SU-DHL-6 (cell line): ENCODE results near the gene NTSR2.

ENCODE experiments used
- H2AFZ ChIP-seq: fragments of 200-600 bp; sonication (generic); 2 replicates; pipeline ENCODE4 v1.6.1; 2014; ENCODE audit warnings: low read depth, mild to moderate bottlenecking, moderate library complexity, mixed read lengths, antibody characterized with exemption, low read length; ENCODE audit not compliant: severe bottlenecking
- H3F3A ChIP-seq: fragments of 200-600 bp; shearing (Covaris generic); 2 replicates; pipeline ENCODE4 v1.6.0; 2016; ENCODE audit warnings: antibody characterized with exemption, mild to moderate bottlenecking; ENCODE audit not compliant: insufficient read depth
- H3K27ac ChIP-seq: fragments of 200-600 bp; sonication (generic); 2 replicates; pipeline ENCODE4 v1.5.1; 2016; ENCODE audit warnings: low read depth, mild to moderate bottlenecking, low read length, moderate library complexity, mixed read lengths
- H3K27me3 ChIP-seq: fragments of 200-600 bp; sonication (generic), shearing (Covaris generic); 2 replicates; pipeline ENCODE4 v1.6.0; 2014; ENCODE audit warnings: mild to moderate bottlenecking, low read length
- H3K36me3 ChIP-seq: fragments of 200-600 bp; sonication (generic); 2 replicates; pipeline ENCODE4 v1.6.1; 2014; ENCODE audit warnings: mild to moderate bottlenecking, low read length, mixed read lengths
- H3K4me2 ChIP-seq: fragments of 300-600, 200-600 bp; shearing (Covaris generic), sonication (generic); 2 replicates; pipeline ENCODE4 v1.6.0; 2014; ENCODE audit warnings: low read length, low read depth, mild to moderate bottlenecking; ENCODE audit not compliant: poor library complexity, severe bottlenecking
- H3K4me3 ChIP-seq: fragments of 200-600 bp; sonication (generic); 2 replicates; pipeline ENCODE4 v1.5.1; 2014; ENCODE audit warnings: antibody characterized with exemption, low read length, mild to moderate bottlenecking, mixed read lengths; ENCODE audit not compliant: insufficient read depth, poor library complexity, severe bottlenecking
- H3K79me2 ChIP-seq: fragments of 200-600 bp; sonication (generic); 2 replicates; pipeline ENCODE4 v1.6.1; 2014; ENCODE audit warnings: mild to moderate bottlenecking, low read length, moderate library complexity; ENCODE audit not compliant: insufficient read depth
- H3K9ac ChIP-seq: fragments of 200-600 bp; sonication (generic); 2 replicates; pipeline ENCODE4 v1.7.0; 2014; ENCODE audit warnings: mild to moderate bottlenecking, low read length
- H3K9me2 ChIP-seq: fragments of 200-600 bp; sonication (generic); replicated peaks from 2 replicates; pipeline ENCODE4 v1.6.1; 2014; ENCODE audit warnings: low read length; ENCODE audit not compliant: insufficient read depth
- H3K9me3 ChIP-seq: fragments of 200-600 bp; sonication (generic); 2 replicates; pipeline ENCODE4 v1.6.1; 2014; ENCODE audit warnings: low read length, mixed read lengths; ENCODE audit not compliant: insufficient read depth
- H4K20me1 ChIP-seq: fragments of 200-600 bp; sonication (generic); 2 replicates; pipeline ENCODE4 v1.6.1; 2014; ENCODE audit warnings: low read depth, mild to moderate bottlenecking, antibody characterized with exemption, low read length, moderate library complexity, mixed read lengths
- EZH2phosphoT487 ChIP-seq: fragments of 200-600 bp; sonication (generic), shearing (Covaris generic); conservative IDR thresholded peaks from 2 replicates; pipeline ENCODE4 v1.6.1; 2018; ENCODE audit warnings: mild to moderate bottlenecking, antibody characterized with exemption, low read length, moderate library complexity, mixed read lengths
- TF ChIP-seq, protein P1 (sequence below): fragments of 200-600 bp; sonication (generic); IDR thresholded peaks from one replicate; pipeline ENCODE4 v1.5.1; 2017; ENCODE audit warnings: antibody characterized with exemption, mild to moderate bottlenecking, low read length, moderate library complexity; ENCODE audit not compliant: insufficient read depth, poor library complexity, severe bottlenecking

Gene NTSR2

DNA sequence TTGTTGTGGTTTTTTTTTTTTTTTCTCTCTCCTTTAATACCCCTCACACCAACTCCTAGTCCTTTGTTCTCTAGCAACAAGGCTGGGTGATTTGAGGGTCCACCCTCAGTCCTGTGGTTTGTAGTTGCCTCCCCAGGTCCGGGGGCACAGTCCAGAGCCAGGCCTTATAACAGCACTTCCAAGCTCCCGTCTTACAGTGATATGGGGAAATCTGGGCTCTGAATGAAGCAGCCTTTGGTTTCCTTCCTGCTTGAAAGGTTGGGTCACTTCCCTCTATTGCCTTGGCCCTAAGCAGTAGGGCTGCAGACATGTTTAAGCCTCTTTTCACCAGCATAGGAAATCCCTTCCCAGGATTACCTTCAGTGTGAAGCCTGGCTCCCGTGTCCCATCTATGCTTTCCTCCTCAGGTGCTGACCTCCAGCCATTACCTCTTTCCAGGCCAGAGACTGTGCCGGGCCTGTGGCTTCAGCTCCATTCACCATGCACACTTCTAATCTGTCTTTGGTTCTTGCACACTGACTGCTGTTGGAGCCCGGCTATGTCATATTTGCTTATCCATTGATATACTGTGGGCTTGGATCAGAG lies 21.2 kb upstream of the NTSR2 start:
- TF ChIP-seq EZH2phosphoT487: no peak
- TF ChIP-seq, protein P1, sequence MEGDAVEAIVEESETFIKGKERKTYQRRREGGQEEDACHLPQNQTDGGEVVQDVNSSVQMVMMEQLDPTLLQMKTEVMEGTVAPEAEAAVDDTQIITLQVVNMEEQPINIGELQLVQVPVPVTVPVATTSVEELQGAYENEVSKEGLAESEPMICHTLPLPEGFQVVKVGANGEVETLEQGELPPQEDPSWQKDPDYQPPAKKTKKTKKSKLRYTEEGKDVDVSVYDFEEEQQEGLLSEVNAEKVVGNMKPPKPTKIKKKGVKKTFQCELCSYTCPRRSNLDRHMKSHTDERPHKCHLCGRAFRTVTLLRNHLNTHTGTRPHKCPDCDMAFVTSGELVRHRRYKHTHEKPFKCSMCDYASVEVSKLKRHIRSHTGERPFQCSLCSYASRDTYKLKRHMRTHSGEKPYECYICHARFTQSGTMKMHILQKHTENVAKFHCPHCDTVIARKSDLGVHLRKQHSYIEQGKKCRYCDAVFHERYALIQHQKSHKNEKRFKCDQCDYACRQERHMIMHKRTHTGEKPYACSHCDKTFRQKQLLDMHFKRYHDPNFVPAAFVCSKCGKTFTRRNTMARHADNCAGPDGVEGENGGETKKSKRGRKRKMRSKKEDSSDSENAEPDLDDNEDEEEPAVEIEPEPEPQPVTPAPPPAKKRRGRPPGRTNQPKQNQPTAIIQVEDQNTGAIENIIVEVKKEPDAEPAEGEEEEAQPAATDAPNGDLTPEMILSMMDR: no peak

DNA sequence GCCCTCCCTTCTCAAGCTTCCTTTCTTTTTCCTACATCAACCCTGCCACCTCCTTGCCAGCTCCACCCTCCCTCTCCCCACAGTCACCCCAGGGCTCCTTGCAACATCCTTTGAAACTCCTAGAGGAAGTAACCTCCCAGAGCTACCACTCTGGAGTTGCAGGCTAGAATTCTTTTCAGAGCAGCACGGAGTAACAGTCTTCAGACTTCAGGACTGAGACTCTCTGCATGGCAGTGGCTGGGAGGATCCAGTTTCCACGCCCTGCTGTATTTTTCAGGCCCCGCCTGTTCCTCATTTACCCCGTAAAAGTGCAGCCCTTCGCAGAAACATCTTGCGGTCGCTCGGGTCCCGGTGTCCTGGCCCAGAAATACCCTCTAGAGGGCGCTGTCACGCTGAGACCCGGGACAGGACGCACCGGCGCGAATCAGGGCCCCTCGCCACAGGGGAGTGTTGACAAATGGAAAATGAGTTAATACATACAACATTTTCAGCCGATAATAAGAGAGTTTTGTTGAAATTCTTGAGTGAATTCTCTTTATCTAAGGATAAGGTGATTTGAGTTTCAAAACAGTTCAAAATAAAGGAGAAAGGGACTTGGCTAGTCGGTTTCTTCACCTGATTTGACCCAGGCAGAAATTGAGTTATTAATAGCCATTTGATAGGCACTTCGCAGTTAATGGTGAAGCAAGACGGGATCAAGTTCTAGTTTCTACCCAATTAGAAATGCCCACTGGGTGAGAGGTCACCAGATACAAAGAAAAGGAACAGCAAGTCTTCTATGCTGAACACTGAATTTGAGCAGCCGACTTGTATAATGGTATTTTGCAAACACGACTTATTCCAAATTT lies 18.5 kb upstream of the NTSR2 start:
- H2AFZ ChIP-seq: no peak overlapping the region
- no peaks in the 10 kb centered on the region for H3K27me3 ChIP-seq
- H3K9ac ChIP-seq: no peak overlapping the region

More for the DNA sequence above, 21.2 kb upstream of the NTSR2 start:
- Histone ChIP-seq H3K4me3 (no peak overlapping the region), H3K27me3 (no peaks in the 10 kb centered on the region), H2AFZ (no peak overlapping the region), H3K4me2 (no peak overlapping the region), H3K9me2 (no peaks in the 10 kb centered on the region), H3K27ac (no peak overlapping the region), H3K9ac (no peak overlapping the region), H3F3A (no peaks in the 10 kb centered on the region), H3K36me3 (no peaks in the 10 kb centered on the region), H3K79me2 (no peaks in the 10 kb centered on the region), H3K9me3 (no peaks in the 10 kb centered on the region), H4K20me1 (no peaks in the 10 kb centered on the region)

DNA sequence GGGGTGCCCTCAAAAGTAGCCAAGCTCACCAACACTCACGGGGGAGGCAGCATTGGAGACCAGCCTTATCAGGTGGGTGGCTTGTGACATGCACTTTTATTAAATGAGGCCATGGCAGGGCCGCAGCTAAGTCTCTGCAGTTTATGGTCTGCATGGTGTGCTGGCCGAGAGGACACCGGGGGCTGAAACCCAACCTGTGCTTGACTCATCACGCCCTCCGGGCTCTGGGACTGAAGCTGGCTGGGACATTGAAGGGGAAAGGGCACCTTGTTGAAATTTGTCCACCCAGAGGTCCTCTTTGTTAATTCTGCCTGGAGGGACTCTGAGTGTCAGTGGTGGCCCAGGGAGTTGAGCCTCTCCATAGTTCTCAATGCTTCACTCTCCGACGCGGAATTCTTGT lies 17.7 kb upstream of the NTSR2 start:
- no peak overlapping the region for H3K4me3 ChIP-seq
- H3K27ac ChIP-seq: no peak overlapping the region
- no peaks in the 10 kb centered on the region for H3K9me3 ChIP-seq
- TF ChIP-seq EZH2phosphoT487: no peak
- TF ChIP-seq, protein P1: no peak
- H3K36me3 ChIP-seq: no peaks in the 10 kb centered on the region
- H3K9me2 ChIP-seq: no peaks in the 10 kb centered on the region
- no peaks in the 10 kb centered on the region for H3K27me3 ChIP-seq
- H3K4me2 ChIP-seq: no peak overlapping the region
- H2AFZ ChIP-seq: no peak overlapping the region
- no peaks in the 10 kb centered on the region for H4K20me1 ChIP-seq
- H3K9ac ChIP-seq: no peak overlapping the region
- H3K79me2 ChIP-seq: no peaks in the 10 kb centered on the region
- no peaks in the 10 kb centered on the region for H3F3A ChIP-seq

More for the DNA sequence above, 18.5 kb upstream of the NTSR2 start:
- H3K9me2 ChIP-seq: no peaks in the 10 kb centered on the region
- H3F3A ChIP-seq: no peaks in the 10 kb centered on the region
- TF ChIP-seq, protein P1: peak; percentile 93
- TF ChIP-seq EZH2phosphoT487: no peak
- no peak overlapping the region for H3K4me3 ChIP-seq
- H3K27ac ChIP-seq: no peak overlapping the region
- no peaks in the 10 kb centered on the region for H3K36me3 ChIP-seq
- peak overlapping the region; percentile 11 for H3K4me2 ChIP-seq
- no peaks in the 10 kb centered on the region for H3K9me3 ChIP-seq
- no peaks in the 10 kb centered on the region for H3K79me2 ChIP-seq
- H4K20me1 ChIP-seq: no peaks in the 10 kb centered on the region
